GM10266 (cell line): ENCODE results near the gene FOXP1.

Source experiments
- DNase-seq: peaks from one replicate; pipeline ENCODE4 v3.0.0; 2012; ENCODE audit errors: extremely low spot score
- TF ChIP-seq, protein P1 (sequence below): IDR thresholded peaks from 2 replicates; pipeline ENCODE4 v1.5.1; 2012; ENCODE audit warnings: mild to moderate bottlenecking, low read depth; ENCODE audit not compliant: control insufficient read depth, insufficient read depth; ENCODE audit errors: missing control alignments

Gene FOXP1

DNA sequence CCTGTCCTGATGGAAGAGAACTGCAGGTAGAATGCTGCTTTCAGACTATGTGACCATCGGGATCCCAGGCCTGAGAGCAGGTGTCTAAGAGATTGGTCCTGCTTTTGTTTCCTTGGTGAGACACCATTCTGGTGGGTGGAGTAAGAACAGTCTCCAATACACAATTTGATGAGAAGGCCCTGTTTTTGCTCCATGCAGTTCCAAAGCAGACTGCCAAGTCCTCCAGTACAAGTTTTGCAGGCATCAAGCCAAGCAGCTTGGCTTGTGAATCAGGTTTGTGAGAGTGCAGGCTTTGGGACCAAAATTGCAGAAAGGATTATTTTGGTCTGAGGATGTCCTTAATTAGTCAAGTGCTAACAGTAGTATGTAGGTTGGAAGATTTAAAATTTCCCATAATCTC is 381.6 kb downstream of the FOXP1 start:
- DNase-seq: no peak
- TF ChIP-seq, protein P1, sequence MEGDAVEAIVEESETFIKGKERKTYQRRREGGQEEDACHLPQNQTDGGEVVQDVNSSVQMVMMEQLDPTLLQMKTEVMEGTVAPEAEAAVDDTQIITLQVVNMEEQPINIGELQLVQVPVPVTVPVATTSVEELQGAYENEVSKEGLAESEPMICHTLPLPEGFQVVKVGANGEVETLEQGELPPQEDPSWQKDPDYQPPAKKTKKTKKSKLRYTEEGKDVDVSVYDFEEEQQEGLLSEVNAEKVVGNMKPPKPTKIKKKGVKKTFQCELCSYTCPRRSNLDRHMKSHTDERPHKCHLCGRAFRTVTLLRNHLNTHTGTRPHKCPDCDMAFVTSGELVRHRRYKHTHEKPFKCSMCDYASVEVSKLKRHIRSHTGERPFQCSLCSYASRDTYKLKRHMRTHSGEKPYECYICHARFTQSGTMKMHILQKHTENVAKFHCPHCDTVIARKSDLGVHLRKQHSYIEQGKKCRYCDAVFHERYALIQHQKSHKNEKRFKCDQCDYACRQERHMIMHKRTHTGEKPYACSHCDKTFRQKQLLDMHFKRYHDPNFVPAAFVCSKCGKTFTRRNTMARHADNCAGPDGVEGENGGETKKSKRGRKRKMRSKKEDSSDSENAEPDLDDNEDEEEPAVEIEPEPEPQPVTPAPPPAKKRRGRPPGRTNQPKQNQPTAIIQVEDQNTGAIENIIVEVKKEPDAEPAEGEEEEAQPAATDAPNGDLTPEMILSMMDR: no peak

DNA sequence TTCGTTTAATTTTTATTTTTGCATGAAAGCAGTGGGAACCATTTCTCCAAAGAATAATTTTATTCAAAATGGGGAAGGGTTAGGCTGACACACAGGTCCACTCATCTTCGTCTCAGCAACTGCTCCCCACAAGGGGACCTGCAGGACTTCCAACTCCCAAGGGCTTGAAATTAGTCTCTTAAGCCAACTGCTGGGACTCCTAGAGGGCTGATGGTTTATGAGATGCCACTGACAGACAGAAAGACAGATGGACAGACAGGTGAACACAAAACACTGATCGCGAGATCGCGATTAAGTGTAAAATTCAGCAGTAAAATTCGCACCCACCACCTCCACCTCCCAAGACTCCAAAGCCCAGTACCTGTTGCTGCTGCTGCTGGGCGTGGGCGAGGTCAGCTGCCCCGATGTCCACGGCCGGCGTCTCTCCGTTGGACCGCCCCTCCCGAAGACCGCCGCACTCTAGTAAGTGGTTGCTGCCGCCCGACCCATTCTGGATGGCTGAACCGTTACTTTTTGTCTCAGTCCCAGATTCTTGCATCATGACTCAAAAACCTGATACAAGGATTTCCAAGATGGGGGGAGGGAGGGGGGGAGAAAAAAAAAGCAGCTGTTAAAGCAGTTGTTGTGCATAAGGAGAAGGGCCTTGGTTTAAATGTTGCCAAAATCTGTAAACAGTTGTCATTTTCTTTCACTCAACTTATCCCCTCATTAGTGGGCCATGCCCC is 385.5 kb downstream of the FOXP1 start:
- TF ChIP-seq, protein P1: no peak

DNA sequence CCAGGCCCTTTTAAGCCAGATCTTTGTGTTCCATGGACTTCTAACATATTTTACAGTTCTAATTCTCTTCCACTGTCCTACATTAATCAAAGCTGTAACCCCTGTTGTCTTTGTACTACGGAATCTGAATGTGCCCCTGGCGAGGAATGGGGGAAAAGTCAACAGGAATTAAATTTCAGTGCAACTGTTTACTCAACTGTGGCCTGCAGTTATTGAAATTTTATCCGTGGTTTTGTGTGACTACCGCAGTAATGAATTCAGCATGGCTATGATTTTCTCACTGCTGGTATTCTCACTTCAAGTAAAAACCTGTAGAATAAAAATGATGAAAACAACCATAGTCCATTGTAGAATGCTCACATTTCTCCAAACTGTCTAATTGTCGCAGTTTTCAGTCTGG is 388.0 kb downstream of the FOXP1 start:
- TF ChIP-seq, protein P1: no peak
- DNase-seq: no peak

More for the DNA sequence above, 385.5 kb downstream of the FOXP1 start:
- DNase-seq: no peak

DNA sequence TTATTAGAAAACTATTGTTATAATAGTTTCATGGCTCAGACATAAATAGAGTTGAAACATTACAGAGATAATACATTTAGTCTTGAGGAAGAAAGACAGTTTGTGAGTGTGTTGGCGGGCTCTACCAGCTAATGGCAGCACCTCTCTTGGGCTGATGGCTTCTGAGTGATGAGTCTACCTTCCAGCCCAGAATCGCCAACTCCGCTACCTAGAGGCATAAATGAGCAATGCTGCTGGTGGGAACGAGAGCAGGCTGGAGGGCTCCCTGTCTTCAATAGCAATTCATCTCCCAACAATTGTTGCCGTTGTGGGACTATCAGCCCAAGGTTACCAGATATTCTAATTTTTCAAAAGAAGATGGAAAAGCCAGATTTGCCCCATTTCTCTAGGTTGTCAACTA is 388.7 kb downstream of the FOXP1 start:
- no peak for DNase-seq

DNA sequence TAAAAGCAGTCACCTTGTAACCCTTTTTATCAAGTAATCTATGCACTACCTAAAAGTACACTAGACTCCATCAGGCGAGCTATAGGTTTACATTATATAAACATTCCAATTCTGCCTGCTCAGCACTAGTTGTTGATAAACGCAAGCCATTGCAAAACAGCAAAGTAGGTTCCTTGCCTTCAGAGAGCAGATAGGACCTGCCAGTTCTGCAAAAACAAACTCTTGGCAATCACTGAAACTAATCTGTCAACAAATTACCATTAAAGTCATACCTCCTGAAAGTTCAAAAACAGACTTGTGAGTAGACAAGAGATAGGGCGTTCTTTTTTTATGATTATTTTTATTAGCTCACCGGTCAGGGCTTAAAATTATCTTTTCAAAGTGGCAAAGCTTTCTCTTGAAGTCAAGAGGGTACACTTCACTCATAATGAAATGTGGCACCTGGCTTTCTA is 392.5 kb downstream of the FOXP1 start:
- no peak for DNase-seq
- TF ChIP-seq, protein P1: no peak

More for the DNA sequence above, 388.7 kb downstream of the FOXP1 start:
- TF ChIP-seq, protein P1: no peak

DNA sequence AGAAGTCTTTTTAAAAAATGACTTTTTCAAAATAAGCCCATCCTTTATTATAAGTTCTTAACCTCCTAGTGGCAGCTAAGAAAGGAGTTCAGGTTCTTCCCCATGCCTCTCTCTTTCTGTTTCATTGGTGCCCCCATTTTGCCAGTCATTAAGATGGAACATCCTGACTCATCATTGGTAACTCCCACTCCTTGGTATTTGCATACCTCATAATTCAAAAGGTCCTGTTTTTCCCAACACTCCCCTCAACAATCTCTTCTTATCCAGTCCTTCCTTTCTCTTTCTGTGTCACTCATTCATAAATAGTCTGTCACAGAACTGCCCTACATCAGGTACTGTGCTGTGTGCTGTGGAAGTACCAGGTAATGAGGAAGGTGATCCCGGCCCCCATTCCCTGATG is 394.0 kb downstream of the FOXP1 start:
- no peak for DNase-seq
- TF ChIP-seq, protein P1: no peak

DNA sequence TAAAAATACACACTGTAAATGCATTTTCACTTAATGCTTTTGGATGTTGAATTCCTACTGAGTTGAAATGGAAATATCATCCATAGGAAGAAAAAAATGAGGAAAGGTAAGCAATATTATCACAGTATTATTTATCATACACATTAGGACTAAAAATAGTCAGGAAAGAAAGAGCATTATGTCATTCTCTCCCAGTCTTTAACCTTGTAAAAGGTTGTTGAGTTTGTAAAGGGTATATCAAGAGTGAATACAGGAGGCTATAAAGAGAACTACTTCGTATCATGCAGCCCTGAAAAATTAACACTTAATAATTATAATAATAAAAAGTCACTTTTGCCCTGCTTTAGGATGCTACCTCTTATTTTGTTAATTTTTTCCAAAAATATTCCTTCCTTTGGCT is 395.8 kb downstream of the FOXP1 start:
- no peak for DNase-seq
- TF ChIP-seq, protein P1: no peak
